Natural killer cell (primary cell): ENCODE measurements around the gene SEPTIN11. TPM values are rescaled to one million over a fixed set of nuclear protein-coding genes. Genes with fewer than 3 reads are reported as not detected.
A peak's percentile ranks its signal among the peaks of the same experiment; 100 is the strongest.

ENCODE experiments used
- ATAC-seq, 3 donors: fragments of 150-1000 bp in 2 of 3; fragments of 200-7000 bp in 1 of 3; cut with Tn5 transposase; 1 replicate in 1 of 3; 2 replicates in 2 of 3; pipeline ENCODE4 v1.10.0; 2021; ENCODE audit warnings: mild to moderate bottlenecking in 2 of 3, moderate library complexity in 2 of 3
- DNase-seq, 2 donors: peaks; one replicate each; pipeline versions ENCODE4 v3.0.0 to v3.0.0-alpha.2; 2013 to 2021; ENCODE audit warnings: mixed read lengths in 1 of 2
- H3K27ac ChIP-seq: one replicate; pipeline ENCODE4 v1.5.1; 2013; ENCODE audit warnings: mild to moderate bottlenecking, low read length
- H3K27me3 ChIP-seq: one replicate; pipeline ENCODE4 v1.6.1; 2013; ENCODE audit warnings: low read length; ENCODE audit not compliant: control insufficient read depth, insufficient read depth
- H3K36me3 ChIP-seq: one replicate; pipeline ENCODE4 v1.6.1; 2013; ENCODE audit warnings: low read length; ENCODE audit not compliant: control insufficient read depth, insufficient read depth
- H3K4me1 ChIP-seq: one replicate; pipeline ENCODE4 v1.6.1; 2013; ENCODE audit warnings: low read length; ENCODE audit not compliant: control insufficient read depth, insufficient read depth
- H3K4me3 ChIP-seq: one replicate; pipeline ENCODE4 v1.5.1; 2013; ENCODE audit warnings: low read length
- H3K9me3 ChIP-seq: one replicate; pipeline ENCODE4 v1.6.1; 2013; ENCODE audit warnings: low read length; ENCODE audit not compliant: control insufficient read depth, insufficient read depth
- H3K27ac Mint-ChIP-seq, 2 donors: one replicate each; pipeline ENCODE4 v1.8.0; 2022; ENCODE audit warnings: mild to moderate bottlenecking in 2 of 2, mixed read lengths in 2 of 2, moderate library complexity in 1 of 2
- H3K27me3 Mint-ChIP-seq, 2 donors: one replicate each; pipeline ENCODE4 v1.8.0; 2022; ENCODE audit warnings: low read depth in 2 of 2, mixed read lengths in 2 of 2
- H3K36me3 Mint-ChIP-seq: one replicate; pipeline ENCODE4 v1.8.0; 2022; ENCODE audit warnings: mixed read lengths
- H3K4me1 Mint-ChIP-seq, 2 donors: one replicate each; pipeline ENCODE4 v1.8.0; 2022; ENCODE audit warnings: mixed read lengths in 2 of 2
- H3K4me3 Mint-ChIP-seq: one replicate; pipeline ENCODE4 v1.8.0; 2022; ENCODE audit warnings: mild to moderate bottlenecking, moderate library complexity, mixed read lengths
- H3K9me3 Mint-ChIP-seq, 2 donors: one replicate each; pipeline ENCODE4 v1.8.0; 2022; ENCODE audit warnings: mixed read lengths in 2 of 2
- WGBS: methylation state at CpG from one replicate; pipeline ENCODE4 v1.1.7; 2013; ENCODE audit warnings: missing lambda C conversion rate; ENCODE audit not compliant: insufficient coverage; 5-methylcytosine and 5-hydroxymethylcytosine counted together
- intact Hi-C: fragments of 100-400 bp; cut with micrococcal nuclease; formaldehyde crosslinking; loops from one replicate; pipeline ENCODE4 v1.14.2; 2022
- total RNA-seq, 4 donors: library from RNA; stranded (reverse); fragments of 120-200 nt in 1 of 4; gene quantifications; one replicate each; pipeline versions ENCODE4 v1.2.3 to v1.2.4, GENCODE V29; 2013 to 2022
- TF ChIP-seq, protein P1 (sequence below): fragments of 200-600 bp; IDR thresholded peaks from one replicate; pipeline ENCODE4 v1.8.0; 2022; ENCODE audit warnings: antibody characterized with exemption

The SEPTIN11 gene
- total RNA-seq, 3 donors from 2014 or later (not counting 1 experiment from before 2014, with no cell fraction given) = 38.6 to 52.8 (median 46.2) TPM

- DNase-seq (no peak), ATAC-seq (no peak)
- Histone ChIP-seq H3K9me3 (peaks cover 7% of the 10 kb centered on the region), H3K27ac (peak overlapping the region; percentile 48), H3K36me3 (no peaks in the 10 kb centered on the region), H3K4me3 (no peak overlapping the region), H3K27me3 (no peaks in the 10 kb centered on the region), H3K4me1 (peaks cover 23% of the 10 kb centered on the region)
- H3K9me3 Mint-ChIP-seq = no peaks in the 10 kb centered on the region
- no peaks in the 10 kb centered on the region for H3K27me3 Mint-ChIP-seq
- intact Hi-C loops = no loop called here
- WGBS = 99% methylated on average over 11 of the region's 12 CpGs
- H3K4me3 Mint-ChIP-seq = peak overlapping the region; percentile 57
- H3K36me3 Mint-ChIP-seq = no peaks in the 10 kb centered on the region
- H3K27ac Mint-ChIP-seq = peak overlapping the region; percentile 65 to 67
- peaks cover 53 to 56% of the 10 kb centered on the region in 2 donors for H3K4me1 Mint-ChIP-seq
- TF ChIP-seq, protein P1, sequence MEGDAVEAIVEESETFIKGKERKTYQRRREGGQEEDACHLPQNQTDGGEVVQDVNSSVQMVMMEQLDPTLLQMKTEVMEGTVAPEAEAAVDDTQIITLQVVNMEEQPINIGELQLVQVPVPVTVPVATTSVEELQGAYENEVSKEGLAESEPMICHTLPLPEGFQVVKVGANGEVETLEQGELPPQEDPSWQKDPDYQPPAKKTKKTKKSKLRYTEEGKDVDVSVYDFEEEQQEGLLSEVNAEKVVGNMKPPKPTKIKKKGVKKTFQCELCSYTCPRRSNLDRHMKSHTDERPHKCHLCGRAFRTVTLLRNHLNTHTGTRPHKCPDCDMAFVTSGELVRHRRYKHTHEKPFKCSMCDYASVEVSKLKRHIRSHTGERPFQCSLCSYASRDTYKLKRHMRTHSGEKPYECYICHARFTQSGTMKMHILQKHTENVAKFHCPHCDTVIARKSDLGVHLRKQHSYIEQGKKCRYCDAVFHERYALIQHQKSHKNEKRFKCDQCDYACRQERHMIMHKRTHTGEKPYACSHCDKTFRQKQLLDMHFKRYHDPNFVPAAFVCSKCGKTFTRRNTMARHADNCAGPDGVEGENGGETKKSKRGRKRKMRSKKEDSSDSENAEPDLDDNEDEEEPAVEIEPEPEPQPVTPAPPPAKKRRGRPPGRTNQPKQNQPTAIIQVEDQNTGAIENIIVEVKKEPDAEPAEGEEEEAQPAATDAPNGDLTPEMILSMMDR = no peak
These were observed 40.9 kb downstream of the SEPTIN11 start for GRCh38 chr4:76990288-76991080.

DNA sequence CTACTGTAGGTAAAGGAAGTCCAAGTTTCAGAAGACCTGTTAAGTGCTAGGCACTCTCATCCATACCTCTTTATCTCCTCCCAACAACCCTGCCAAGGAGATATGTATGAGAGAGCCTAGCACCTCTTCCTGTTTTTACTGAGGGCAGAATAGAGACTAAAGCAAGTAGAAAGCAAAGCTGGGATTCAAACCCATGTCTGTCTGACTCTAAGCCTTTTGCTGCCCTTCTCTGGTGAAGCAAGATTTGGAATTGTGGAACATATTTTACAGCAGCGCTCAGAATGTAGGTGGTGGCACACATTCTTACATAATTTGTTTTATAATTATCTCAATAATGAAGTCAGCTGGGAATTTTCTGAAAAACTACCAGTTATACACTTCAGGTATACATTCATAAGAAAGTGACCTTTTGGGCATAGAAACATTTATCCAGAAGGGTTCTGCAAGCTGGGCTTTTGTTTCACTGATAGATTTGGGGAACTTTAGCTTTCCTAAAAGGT is 41.7 kb downstream of the SEPTIN11 start:
- Histone ChIP-seq H3K4me1 (peaks cover 23% of the 10 kb centered on the region), H3K27ac (no peak overlapping the region), H3K27me3 (no peaks in the 10 kb centered on the region), H3K9me3 (peaks cover 7% of the 10 kb centered on the region), H3K4me3 (no peak overlapping the region), H3K36me3 (no peaks in the 10 kb centered on the region)
- Mint-ChIP-seq H3K27ac (no peak overlapping the region), H3K4me1 (peaks cover 54 to 57% of the 10 kb centered on the region in 2 donors), H3K27me3 (no peaks in the 10 kb centered on the region), H3K36me3 (no peaks in the 10 kb centered on the region), H3K4me3 (peak overlapping the region; percentile 35), H3K9me3 (no peaks in the 10 kb centered on the region)
- TF ChIP-seq, protein P1 = no peak
- no peak for DNase-seq
- no peak for ATAC-seq
- WGBS = no CpG with 5 or more reads among the region's 1 CpG
- intact Hi-C loops = no loop called here

DNA sequence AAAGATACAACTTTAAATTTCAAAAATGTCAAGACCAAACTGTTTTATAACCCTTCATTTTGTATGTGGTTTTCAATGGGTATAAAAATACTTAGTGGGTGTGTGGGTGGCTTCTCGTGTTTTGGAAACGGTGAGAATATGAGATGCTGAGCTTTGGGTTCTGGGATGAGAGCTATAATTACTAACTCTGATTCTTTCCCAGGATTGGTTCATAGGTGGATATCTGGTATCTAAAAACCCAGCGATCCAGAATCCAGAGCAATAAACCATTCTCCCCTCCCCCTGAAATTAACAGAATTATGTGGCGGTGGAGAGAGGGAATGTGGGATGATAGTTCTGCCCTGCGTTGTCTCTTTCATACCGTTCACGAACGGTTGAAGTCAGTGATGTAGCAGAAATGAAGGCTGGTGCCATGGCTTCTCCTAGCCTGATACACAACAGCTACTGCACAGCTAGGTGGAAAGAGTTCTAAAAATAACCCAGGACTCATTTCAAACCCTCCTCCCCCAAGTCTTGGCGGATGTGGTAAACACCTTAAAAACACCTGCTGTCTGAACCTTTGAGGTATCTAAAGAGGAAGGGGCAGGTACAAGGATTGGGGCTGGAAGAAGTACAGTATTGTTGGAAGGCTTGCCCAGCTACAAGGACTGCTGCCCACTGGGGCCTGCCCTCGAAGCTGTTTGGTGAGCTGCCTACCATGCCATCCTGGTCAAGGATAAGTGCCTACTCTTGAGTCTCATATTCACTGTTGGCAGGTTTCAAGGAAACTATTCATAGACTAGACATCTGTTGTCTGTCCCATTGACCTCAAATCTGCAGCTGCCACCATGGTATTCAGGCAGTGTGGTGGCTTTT is 44.5 kb downstream of the SEPTIN11 start:
- Histone ChIP-seq H3K36me3 (peaks cover 8% of the 10 kb centered on the region), H3K9me3 (peaks cover 7% of the 10 kb centered on the region), H3K27me3 (no peaks in the 10 kb centered on the region), H3K27ac (no peak overlapping the region), H3K4me1 (peaks cover 19% of the 10 kb centered on the region), H3K4me3 (no peak overlapping the region)
- no peak overlapping the region for H3K27ac Mint-ChIP-seq
- H3K27me3 Mint-ChIP-seq = no peaks in the 10 kb centered on the region
- 33% methylated on average over 6 of the region's 10 CpGs for WGBS
- TF ChIP-seq, protein P1 = no peak
- H3K4me3 Mint-ChIP-seq = no peak overlapping the region
- intact Hi-C loops = no loop called here
- DNase-seq (peak in 1 of 2 donors; percentile 82), ATAC-seq (peak in 1 of 3 donors; percentile 15)
- no peaks in the 10 kb centered on the region for H3K36me3 Mint-ChIP-seq
- H3K4me1 Mint-ChIP-seq = peaks cover 37 to 43% of the 10 kb centered on the region in 2 donors
- no peaks in the 10 kb centered on the region for H3K9me3 Mint-ChIP-seq
